Neural crest cell (in vitro differentiated cells): Measurements from ENCODE around the gene ITCH. TPM values are rescaled to one million over a fixed set of nuclear protein-coding genes. Genes with fewer than 3 reads are reported as not detected.
"Not testable (repeated sequence)": the region's sequence is repeated elsewhere in the genome, so short reads cannot be mapped to it uniquely, and the experiment has no call there.

Source experiments
- DNase-seq: peaks from one replicate; pipeline ENCODE4 v3.0.0; 2021; ENCODE audit warnings: low read depth, mixed read lengths, low spot score
- H3K27ac Mint-ChIP-seq: one replicate; pipeline ENCODE4 v1.8.0; 2021; ENCODE audit warnings: mild to moderate bottlenecking, mixed read lengths; ENCODE audit not compliant: unreplicated experiment
- H3K27me3 Mint-ChIP-seq: 2 replicates; pipeline ENCODE4 v1.8.0; 2021; ENCODE audit warnings: low read depth, mild to moderate bottlenecking, mixed read lengths
- H3K36me3 Mint-ChIP-seq: 2 replicates; pipeline ENCODE4 v1.8.0; 2021; ENCODE audit warnings: low read depth, mild to moderate bottlenecking, mixed read lengths
- H3K4me1 Mint-ChIP-seq: 2 replicates; pipeline ENCODE4 v1.8.0; 2021; ENCODE audit warnings: mixed read lengths
- H3K4me3 Mint-ChIP-seq: one replicate; pipeline ENCODE4 v1.8.0; 2021; ENCODE audit warnings: mild to moderate bottlenecking, mixed read lengths
- H3K9me3 Mint-ChIP-seq: 2 replicates; pipeline ENCODE4 v1.8.0; 2021; ENCODE audit warnings: mixed read lengths
- total RNA-seq: library from RNA; stranded (reverse); gene quantifications from 2 replicates; pipeline ENCODE4 v1.2.1, GENCODE V29; 2021
- TF ChIP-seq, protein P1 (sequence below): fragments of 200-600 bp; sonication (generic); conservative IDR thresholded peaks from 2 replicates; pipeline ENCODE4 v1.5.0; 2021; ENCODE audit warnings: antibody characterized with exemption, mild to moderate bottlenecking

The ITCH gene
- total RNA-seq, 1 donor from 2014 or later: 69.3 TPM

DNA sequence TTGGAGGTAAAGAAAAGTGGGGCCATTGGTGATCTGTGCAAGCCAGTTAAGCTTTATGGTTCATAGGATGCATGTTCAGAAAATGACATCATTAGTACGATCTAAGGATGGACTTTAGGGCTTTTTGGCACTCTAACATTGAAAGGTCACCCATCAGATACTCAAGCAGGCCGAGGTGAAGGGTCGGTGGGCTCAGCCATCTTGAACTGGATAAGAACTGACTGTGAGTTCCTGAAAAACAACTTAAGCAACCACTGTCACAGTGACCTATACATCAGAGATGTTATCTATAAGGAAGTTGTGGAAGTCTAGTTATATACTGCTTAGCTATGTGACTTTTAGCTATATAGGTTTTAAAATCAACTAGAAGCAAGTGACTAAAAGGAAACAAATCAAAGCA lies 13.0 kb upstream of the ITCH start:
- no peak overlapping the region for H3K27ac Mint-ChIP-seq
- no peaks in the 10 kb centered on the region for H3K4me1 Mint-ChIP-seq
- no peaks in the 10 kb centered on the region for H3K9me3 Mint-ChIP-seq
- no peak overlapping the region for H3K4me3 Mint-ChIP-seq
- no peak for DNase-seq
- TF ChIP-seq, protein P1, sequence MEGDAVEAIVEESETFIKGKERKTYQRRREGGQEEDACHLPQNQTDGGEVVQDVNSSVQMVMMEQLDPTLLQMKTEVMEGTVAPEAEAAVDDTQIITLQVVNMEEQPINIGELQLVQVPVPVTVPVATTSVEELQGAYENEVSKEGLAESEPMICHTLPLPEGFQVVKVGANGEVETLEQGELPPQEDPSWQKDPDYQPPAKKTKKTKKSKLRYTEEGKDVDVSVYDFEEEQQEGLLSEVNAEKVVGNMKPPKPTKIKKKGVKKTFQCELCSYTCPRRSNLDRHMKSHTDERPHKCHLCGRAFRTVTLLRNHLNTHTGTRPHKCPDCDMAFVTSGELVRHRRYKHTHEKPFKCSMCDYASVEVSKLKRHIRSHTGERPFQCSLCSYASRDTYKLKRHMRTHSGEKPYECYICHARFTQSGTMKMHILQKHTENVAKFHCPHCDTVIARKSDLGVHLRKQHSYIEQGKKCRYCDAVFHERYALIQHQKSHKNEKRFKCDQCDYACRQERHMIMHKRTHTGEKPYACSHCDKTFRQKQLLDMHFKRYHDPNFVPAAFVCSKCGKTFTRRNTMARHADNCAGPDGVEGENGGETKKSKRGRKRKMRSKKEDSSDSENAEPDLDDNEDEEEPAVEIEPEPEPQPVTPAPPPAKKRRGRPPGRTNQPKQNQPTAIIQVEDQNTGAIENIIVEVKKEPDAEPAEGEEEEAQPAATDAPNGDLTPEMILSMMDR: no peak
- no peaks in the 10 kb centered on the region for H3K27me3 Mint-ChIP-seq
- no peaks in the 10 kb centered on the region for H3K36me3 Mint-ChIP-seq

DNA sequence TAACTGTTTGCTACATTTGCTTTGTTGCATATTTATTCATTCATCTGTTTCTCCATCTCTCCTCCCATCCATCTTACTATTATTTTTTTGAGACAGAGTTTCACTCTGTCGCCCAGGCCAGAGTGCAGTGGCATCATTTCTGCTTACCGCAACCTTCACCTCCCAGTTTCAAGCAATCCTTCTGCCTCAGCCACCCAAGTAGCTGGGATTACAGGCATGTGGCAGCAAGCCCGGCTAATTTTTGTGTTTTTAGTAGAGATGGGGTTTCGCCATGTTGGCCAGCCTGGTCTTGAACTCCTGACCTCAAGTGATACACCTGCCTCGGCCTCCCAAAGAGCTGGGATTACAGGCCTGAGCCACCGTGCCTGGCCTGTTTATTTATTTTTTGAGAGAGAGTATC lies 9.6 kb upstream of the ITCH start:
- H3K27me3 Mint-ChIP-seq, DNase-seq, H3K4me1 Mint-ChIP-seq, H3K9me3 Mint-ChIP-seq, H3K4me3 Mint-ChIP-seq, H3K27ac Mint-ChIP-seq, H3K36me3 Mint-ChIP-seq: not testable (repeated sequence)

DNA sequence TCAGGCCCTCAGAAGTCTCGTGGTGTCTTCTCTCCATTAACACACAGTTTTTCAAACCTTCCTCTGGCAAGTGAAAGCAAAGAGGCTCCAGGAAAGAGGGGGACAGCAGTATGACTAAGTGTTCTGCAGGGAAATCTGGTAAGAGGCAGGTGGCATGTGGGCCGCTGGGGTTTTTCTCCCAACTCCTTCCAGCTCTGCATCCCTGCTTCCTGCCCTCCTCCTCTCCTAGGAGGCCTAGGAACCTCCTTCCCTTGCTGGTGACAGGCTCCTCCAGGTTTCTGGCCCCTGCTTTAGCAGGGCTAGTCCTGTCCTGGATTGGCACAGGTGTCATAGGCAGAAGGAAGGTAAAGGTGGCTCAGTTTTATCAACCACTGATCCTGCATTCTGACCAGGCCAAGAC lies 7.6 kb upstream of the ITCH start:
- TF ChIP-seq, protein P1: no peak
- H3K9me3 Mint-ChIP-seq: no peaks in the 10 kb centered on the region
- H3K4me3 Mint-ChIP-seq: no peak overlapping the region
- H3K27me3 Mint-ChIP-seq: no peaks in the 10 kb centered on the region
- no peak overlapping the region for H3K27ac Mint-ChIP-seq
- H3K36me3 Mint-ChIP-seq: no peaks in the 10 kb centered on the region
- no peak for DNase-seq
- H3K4me1 Mint-ChIP-seq: no peaks in the 10 kb centered on the region

GRCh38 chr20:34359729-34360128 lies 3.3 kb upstream of the ITCH start:
- Mint-ChIP-seq H3K27ac (peak overlapping the region; percentile 15), H3K4me1 (peaks cover 23% of the 10 kb centered on the region), H3K4me3 (peak overlapping the region; percentile 34)
- not testable (repeated sequence) for H3K36me3 Mint-ChIP-seq, H3K27me3 Mint-ChIP-seq, H3K9me3 Mint-ChIP-seq, DNase-seq

DNA sequence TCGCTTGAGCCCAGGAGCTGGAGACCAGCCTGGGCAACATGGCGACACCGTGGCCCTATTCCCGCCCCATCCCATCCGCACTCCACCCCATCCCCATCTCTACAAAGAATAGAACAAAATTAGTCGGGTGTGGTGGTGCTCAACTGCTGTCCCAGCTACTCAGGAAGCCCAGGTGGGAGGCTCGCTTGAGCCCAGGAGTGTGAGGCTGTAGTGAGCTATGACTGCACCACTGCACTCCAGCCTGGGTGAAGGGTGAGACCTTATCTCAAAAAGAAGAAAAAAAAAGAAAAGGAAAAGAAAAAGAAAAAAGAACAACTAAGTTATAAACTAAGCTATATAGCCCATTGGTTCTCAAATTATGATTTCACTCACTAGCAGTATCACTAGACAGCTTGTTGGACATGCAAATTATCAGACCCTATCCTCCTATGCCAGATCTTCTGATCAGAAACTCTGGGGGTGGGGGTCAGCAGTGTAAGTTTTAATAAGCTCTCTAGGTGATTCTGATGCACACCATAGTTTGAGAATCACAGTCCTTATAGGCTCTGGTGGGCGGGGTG lies 491 bp upstream of the ITCH start:
- peaks cover 39% of the 10 kb centered on the region for H3K4me1 Mint-ChIP-seq
- TF ChIP-seq, protein P1: no peak
- no peaks in the 10 kb centered on the region for H3K27me3 Mint-ChIP-seq
- DNase-seq: no peak
- no peaks in the 10 kb centered on the region for H3K9me3 Mint-ChIP-seq
- peak overlapping the region; percentile 98 for H3K4me3 Mint-ChIP-seq
- peaks cover 7% of the 10 kb centered on the region for H3K36me3 Mint-ChIP-seq
- H3K27ac Mint-ChIP-seq: no peak overlapping the region

DNA sequence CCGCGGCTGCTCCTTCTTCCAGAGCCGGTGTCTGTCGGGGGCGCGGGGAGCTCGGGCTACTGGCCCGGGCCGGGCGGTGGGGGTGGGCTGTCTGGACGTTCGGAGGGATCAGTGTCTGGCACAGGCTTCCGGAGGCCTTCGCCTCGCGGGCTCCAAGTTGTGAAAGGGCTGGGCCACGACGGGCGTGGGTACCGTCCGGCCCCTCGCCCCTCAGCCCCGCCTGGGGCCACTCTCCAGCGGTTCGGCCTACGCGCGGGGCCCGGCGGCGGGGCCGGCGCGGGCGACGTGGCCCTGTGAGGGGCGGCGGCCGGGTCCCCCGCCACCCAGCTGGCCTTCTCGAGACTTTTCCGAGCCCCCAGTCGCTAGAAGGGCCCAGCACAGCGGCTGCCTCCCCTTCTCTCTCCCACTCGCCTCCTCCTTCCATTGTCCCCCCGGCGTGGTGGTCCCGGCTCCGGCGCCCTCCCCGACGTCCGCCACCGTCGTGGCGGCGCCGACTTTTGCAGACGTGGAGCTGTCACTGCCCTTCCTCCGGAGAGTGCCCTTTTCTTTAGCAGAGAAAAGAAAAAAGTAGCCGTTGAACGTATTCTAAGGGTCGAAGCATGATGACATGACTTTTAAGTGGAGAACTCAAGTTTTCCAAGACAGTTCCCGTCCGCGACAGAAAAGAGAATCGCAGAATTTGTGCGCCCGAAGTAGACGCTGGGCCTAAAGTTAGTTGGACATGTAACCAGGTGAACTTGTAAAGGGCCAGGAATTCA lies 571 bp downstream of the ITCH start:
- Mint-ChIP-seq H3K27me3 (no peaks in the 10 kb centered on the region), H3K36me3 (peaks cover 11% of the 10 kb centered on the region), H3K27ac (peak overlapping the region; percentile 98), H3K4me3 (peak overlapping the region; percentile 98), H3K4me1 (peaks cover 45% of the 10 kb centered on the region), H3K9me3 (no peaks in the 10 kb centered on the region)
- peak; percentile 43 for DNase-seq
- TF ChIP-seq, protein P1: no peak
